Measurements from ENCODE around the gene IDH3B.
A peak's percentile ranks its signal among the peaks of the same experiment; 100 is the strongest.

GRCh38 chr20:2688041-2688591 lies 24.1 kb upstream of the IDH3B start:
- TF ChIP-seq, protein P1, sequence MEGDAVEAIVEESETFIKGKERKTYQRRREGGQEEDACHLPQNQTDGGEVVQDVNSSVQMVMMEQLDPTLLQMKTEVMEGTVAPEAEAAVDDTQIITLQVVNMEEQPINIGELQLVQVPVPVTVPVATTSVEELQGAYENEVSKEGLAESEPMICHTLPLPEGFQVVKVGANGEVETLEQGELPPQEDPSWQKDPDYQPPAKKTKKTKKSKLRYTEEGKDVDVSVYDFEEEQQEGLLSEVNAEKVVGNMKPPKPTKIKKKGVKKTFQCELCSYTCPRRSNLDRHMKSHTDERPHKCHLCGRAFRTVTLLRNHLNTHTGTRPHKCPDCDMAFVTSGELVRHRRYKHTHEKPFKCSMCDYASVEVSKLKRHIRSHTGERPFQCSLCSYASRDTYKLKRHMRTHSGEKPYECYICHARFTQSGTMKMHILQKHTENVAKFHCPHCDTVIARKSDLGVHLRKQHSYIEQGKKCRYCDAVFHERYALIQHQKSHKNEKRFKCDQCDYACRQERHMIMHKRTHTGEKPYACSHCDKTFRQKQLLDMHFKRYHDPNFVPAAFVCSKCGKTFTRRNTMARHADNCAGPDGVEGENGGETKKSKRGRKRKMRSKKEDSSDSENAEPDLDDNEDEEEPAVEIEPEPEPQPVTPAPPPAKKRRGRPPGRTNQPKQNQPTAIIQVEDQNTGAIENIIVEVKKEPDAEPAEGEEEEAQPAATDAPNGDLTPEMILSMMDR (IDR thresholded peaks at IDR 0.05): peak; percentile 26 to 51 (median 50)
- TF ChIP-seq POLR2A (IDR thresholded peaks at IDR 0.05): no peak
